Activated CD4-positive, alpha-beta T cell treated with anti-CD3 and anti-CD28 coated beads for 36 hours (primary cell): ENCODE data around the gene CRIP2. TPM values are rescaled to one million over a fixed set of nuclear protein-coding genes. Genes with fewer than 3 reads are reported as not detected.

ENCODE experiments used
- ATAC-seq: fragments of 200-7000 bp; cut with Tn5 transposase; one replicate; pipeline ENCODE4 v1.10.0; 2021; ENCODE audit warnings: mild to moderate bottlenecking, moderate library complexity
- CTCF ChIA-PET: fragments of 350-600 bp; sonication (Branson Sonifier 250); formaldehyde crosslinking; loops from one replicate; lab custom pipeline; 2021; ENCODE audit warnings: antibody characterized with exemption; lab: Charles Lee
- POLR2A ChIA-PET: fragments of 350-600 bp; sonication (Branson Sonifier 250); formaldehyde crosslinking; loops from one replicate; lab custom pipeline; 2021; ENCODE audit warnings: antibody characterized with exemption, inconsistent platforms; lab: Charles Lee
- DNase-seq: peaks from one replicate; pipeline ENCODE4 v3.0.0-alpha.2; 2020
- H3K27ac Mint-ChIP-seq: one replicate; pipeline ENCODE4 v1.8.0; 2021; ENCODE audit warnings: mixed read lengths
- H3K27me3 Mint-ChIP-seq: one replicate; pipeline ENCODE4 v1.8.0; 2021; ENCODE audit warnings: mixed read lengths
- H3K36me3 Mint-ChIP-seq: one replicate; pipeline ENCODE4 v1.8.0; 2021; ENCODE audit warnings: low read depth, mixed read lengths
- H3K4me1 Mint-ChIP-seq: one replicate; pipeline ENCODE4 v1.8.0; 2021; ENCODE audit warnings: mixed read lengths
- H3K4me3 Mint-ChIP-seq: one replicate; pipeline ENCODE4 v1.8.0; 2021; ENCODE audit warnings: mild to moderate bottlenecking, moderate library complexity, mixed read lengths
- H3K9me3 Mint-ChIP-seq: one replicate; pipeline ENCODE4 v1.8.0; 2021; ENCODE audit warnings: low read depth, mixed read lengths
- intact Hi-C, 2 experiments: fragments of 100-400 bp; cut with DNase I in 1 of 2; cut with micrococcal nuclease in 1 of 2; formaldehyde crosslinking; loops; one replicate each; pipeline versions ENCODE4 v1.14.2 to v1.15.1; 2022 to 2024; cut with DNase I, micrococcal nuclease
- total RNA-seq, 2 experiments: library from RNA; stranded (reverse); gene quantifications; one replicate each; pipeline ENCODE4 v1.2.3, GENCODE V29; 2021

CRIP2 gene, protein sequence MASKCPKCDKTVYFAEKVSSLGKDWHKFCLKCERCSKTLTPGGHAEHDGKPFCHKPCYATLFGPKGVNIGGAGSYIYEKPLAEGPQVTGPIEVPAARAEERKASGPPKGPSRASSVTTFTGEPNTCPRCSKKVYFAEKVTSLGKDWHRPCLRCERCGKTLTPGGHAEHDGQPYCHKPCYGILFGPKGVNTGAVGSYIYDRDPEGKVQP
- total RNA-seq = 1 to 10 TPM; 1.1 to 1.2 TPM

DNA sequence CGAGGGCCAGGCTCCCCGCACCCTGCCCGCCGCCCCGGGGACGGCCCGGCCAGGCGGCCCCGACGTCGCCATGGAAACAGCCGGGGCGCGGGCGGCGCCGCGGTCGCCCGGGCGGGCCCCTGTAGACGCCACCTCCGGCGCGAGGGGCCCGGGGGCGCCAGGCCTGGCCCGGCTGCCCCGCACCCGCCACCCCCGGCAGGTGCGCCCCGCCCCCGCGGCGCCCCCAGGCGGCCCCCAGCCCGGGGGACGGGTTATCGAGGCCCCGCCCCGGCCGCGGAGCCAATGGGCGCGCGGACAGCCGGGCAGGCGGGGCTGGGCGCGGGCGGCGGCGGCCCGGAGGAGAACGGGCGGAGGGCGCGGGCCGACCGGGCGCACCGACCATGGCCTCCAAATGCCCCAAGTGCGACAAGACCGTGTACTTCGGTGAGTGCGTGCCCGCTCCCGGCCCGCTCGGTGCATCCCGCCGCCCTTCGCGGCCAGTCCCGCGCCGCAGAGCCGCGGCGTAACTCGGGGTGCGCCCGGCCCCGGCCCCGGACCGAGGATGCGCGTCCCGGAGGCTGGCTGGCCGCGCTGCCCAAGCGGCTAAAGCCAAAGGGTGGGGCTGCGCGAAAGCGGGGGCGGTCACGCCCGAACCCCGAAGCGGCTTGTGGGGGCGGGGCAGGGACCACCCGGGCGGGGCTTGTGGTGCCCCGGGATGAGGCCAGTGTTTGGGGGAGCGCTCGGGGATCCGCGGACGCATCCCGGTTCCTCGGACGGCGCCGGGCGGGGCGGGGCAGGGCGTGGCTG, at the start of gene CRIP2:
TSS of gene CRIP2 (plus strand) at position 339 of the 786 bp plus-strand sequence. CDS start at position 381, 42 bp downstream.
- Mint-ChIP-seq H3K36me3 (no peaks in the 10 kb centered on the region), H3K27me3 (peaks cover under 1% of the 10 kb centered on the region), H3K27ac (no peak within 1 kb of the TSS), H3K4me3 (peak within 1 kb of the TSS; percentile 36), H3K4me1 (peaks cover 8% of the 10 kb centered on the region), H3K9me3 (no peaks in the 10 kb centered on the region)
- ChIA-PET POLR2A (no interaction called here), CTCF (no interaction called here)
- intact Hi-C loops = loop anchor here (1.0 to 5.0 kb wide), 4 partner anchors 17 to 76 kb away; partner anchors contain the start of genes TEDC1 (in 1 of the 2) and TEX22 (in 1 of the 2)
- peak; percentile 52 for DNase-seq
- peak; percentile 49 for ATAC-seq

- H3K4me1 Mint-ChIP-seq = peaks cover 27% of the 10 kb centered on the region
- CTCF ChIA-PET = interaction anchor here (1.3 kb wide), 1 partner anchor 177 kb away, joined by 3 read pairs; the partner anchor contains the start of gene BTBD6
- H3K9me3 Mint-ChIP-seq = no peaks in the 10 kb centered on the region
- no peak for ATAC-seq
- H3K27me3 Mint-ChIP-seq = no peaks in the 10 kb centered on the region
- H3K36me3 Mint-ChIP-seq = peaks cover 48% of the 10 kb centered on the region
- intact Hi-C loops = loop anchor here in 1 of 2 experiments (5.0 kb wide), 1 partner anchor 47 kb away; the partner anchor contains the start of gene CRIP2
- no peak for DNase-seq
- H3K27ac Mint-ChIP-seq = no peak overlapping the region
- POLR2A ChIA-PET = no interaction called here
- no peak overlapping the region for H3K4me3 Mint-ChIP-seq
These were observed 49.8 kb upstream of the CRIP2 start for GRCh38 chr14:105424861-105425260.

GRCh38 chr14:105425823-105426247, 48.8 kb upstream of the CRIP2 start:
- Mint-ChIP-seq H3K4me1 (peaks cover 27% of the 10 kb centered on the region), H3K36me3 (peaks cover 56% of the 10 kb centered on the region), H3K27ac (no peak overlapping the region), H3K9me3 (no peaks in the 10 kb centered on the region), H3K4me3 (no peak overlapping the region), H3K27me3 (no peaks in the 10 kb centered on the region)
- ChIA-PET POLR2A (no interaction called here), CTCF (no interaction called here)
- DNase-seq (no peak), ATAC-seq (no peak)
- intact Hi-C loops = no loop called here

GRCh38 chr14:105426416-105427130, 48.0 kb upstream of the CRIP2 start:
- POLR2A ChIA-PET = no interaction called here
- no peaks in the 10 kb centered on the region for H3K9me3 Mint-ChIP-seq
- H3K4me3 Mint-ChIP-seq = no peak overlapping the region
- ATAC-seq = no peak
- H3K27ac Mint-ChIP-seq = no peak overlapping the region
- peaks cover 59% of the 10 kb centered on the region for H3K36me3 Mint-ChIP-seq
- no peak for DNase-seq
- CTCF ChIA-PET = interaction anchor here (0.7 kb wide), 1 partner anchor 114 kb away, joined by 3 read pairs; no protein-coding TSS in a partner anchor
- intact Hi-C loops = no loop called here
- H3K4me1 Mint-ChIP-seq = peaks cover 23% of the 10 kb centered on the region
- H3K27me3 Mint-ChIP-seq = no peaks in the 10 kb centered on the region

GRCh38 chr14:105427412-105427811, 47.2 kb upstream of the CRIP2 start:
- Mint-ChIP-seq H3K9me3 (no peaks in the 10 kb centered on the region), H3K36me3 (peaks cover 50% of the 10 kb centered on the region), H3K4me1 (peaks cover 14% of the 10 kb centered on the region), H3K27me3 (no peaks in the 10 kb centered on the region), H3K4me3 (no peak overlapping the region), H3K27ac (no peak overlapping the region)
- DNase-seq = no peak
- POLR2A ChIA-PET = no interaction called here
- intact Hi-C loops = no loop called here
- no peak for ATAC-seq
- CTCF ChIA-PET = interaction anchor here (1.0 kb wide), 1 partner anchor 12 kb away, joined by 3 read pairs; no protein-coding TSS in a partner anchor

DNA sequence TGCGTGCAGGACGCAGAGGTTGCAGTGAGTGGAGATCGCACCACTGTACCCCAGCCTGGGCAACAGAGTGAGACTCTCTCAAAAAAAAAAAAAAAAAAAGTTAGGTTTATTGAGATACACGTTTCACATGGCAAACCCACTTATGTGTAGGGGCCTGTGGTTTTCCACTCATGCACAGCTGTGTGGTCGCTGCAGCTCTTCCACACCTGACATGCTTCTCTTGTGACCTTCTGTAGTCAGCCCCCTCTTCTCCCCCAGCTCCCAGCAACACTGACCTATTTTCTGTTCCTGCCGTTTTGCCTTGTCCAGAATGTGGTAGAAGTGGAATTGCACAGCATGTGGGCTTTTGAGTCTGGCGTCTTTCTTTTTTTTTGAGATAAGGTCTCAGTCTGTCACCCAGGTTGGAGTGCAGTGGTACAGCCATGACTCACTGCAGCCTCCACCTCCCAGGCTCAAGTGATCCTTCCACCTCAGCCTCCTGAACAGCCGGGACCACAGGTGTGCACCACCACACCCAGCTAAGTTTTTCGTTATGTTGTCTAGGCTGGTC, 46.6 kb upstream of the CRIP2 start:
- intact Hi-C loops = no loop called here
- ChIA-PET POLR2A (no interaction called here), CTCF (interaction anchor here (1.0 kb wide), 1 partner anchor 13 kb away, joined by 3 read pairs; no protein-coding TSS in a partner anchor)
- no peak overlapping the region for H3K4me3 Mint-ChIP-seq
- no peaks in the 10 kb centered on the region for H3K9me3 Mint-ChIP-seq
- H3K27ac Mint-ChIP-seq = no peak overlapping the region
- H3K4me1 Mint-ChIP-seq = peaks cover 9% of the 10 kb centered on the region
- peak; percentile 19 for ATAC-seq
- no peak for DNase-seq
- no peaks in the 10 kb centered on the region for H3K27me3 Mint-ChIP-seq
- H3K36me3 Mint-ChIP-seq = peaks cover 45% of the 10 kb centered on the region

- CTCF ChIA-PET = no interaction called here
- Mint-ChIP-seq H3K4me1 (peaks cover 12% of the 10 kb centered on the region), H3K4me3 (no peak overlapping the region), H3K27me3 (no peaks in the 10 kb centered on the region), H3K36me3 (peaks cover 45% of the 10 kb centered on the region), H3K9me3 (no peaks in the 10 kb centered on the region), H3K27ac (no peak overlapping the region)
- DNase-seq (no peak), ATAC-seq (no peak)
- intact Hi-C loops = no loop called here
- POLR2A ChIA-PET = no interaction called here
These were observed 44.6 kb upstream of the CRIP2 start for GRCh38 chr14:105430042-105430441.

GRCh38 chr14:105430565-105430964, 44.1 kb upstream of the CRIP2 start:
- H3K36me3 Mint-ChIP-seq = peaks cover 43% of the 10 kb centered on the region
- POLR2A ChIA-PET = no interaction called here
- CTCF ChIA-PET = interaction anchor here (1.1 to 1.3 kb wide), 2 partner anchors 26 to 59 kb away, joined by 3 read pairs; no protein-coding TSS in a partner anchor
- peaks cover 15% of the 10 kb centered on the region for H3K4me1 Mint-ChIP-seq
- intact Hi-C loops = no loop called here
- no peaks in the 10 kb centered on the region for H3K9me3 Mint-ChIP-seq
- H3K4me3 Mint-ChIP-seq = no peak overlapping the region
- no peak overlapping the region for H3K27ac Mint-ChIP-seq
- no peaks in the 10 kb centered on the region for H3K27me3 Mint-ChIP-seq
- DNase-seq (no peak), ATAC-seq (no peak)

DNA sequence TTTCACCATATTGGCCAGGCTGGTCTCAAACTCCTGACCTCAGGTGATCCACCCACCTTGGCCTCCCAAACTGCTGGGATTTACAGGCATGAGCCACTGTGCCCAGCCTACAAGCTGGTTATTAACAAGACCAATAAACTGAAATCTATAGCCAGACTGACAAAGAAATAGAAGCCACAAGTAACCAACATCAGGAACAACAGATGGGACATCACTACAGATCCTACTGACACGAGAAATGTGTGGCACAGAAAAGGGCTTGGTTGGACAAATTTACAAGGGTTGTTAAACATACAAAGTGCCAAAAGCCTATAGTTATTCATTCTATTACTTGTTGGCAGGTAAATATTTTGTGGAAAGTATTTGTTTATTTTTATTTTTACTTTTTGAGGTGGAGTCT, 43.4 kb upstream of the CRIP2 start:
- POLR2A ChIA-PET = no interaction called here
- H3K36me3 Mint-ChIP-seq = peaks cover 40% of the 10 kb centered on the region
- CTCF ChIA-PET = interaction anchor here (1.1 to 1.3 kb wide), 2 partner anchors 27 to 60 kb away, joined by 3 read pairs; no protein-coding TSS in a partner anchor
- peaks cover 19% of the 10 kb centered on the region for H3K4me1 Mint-ChIP-seq
- no peaks in the 10 kb centered on the region for H3K27me3 Mint-ChIP-seq
- H3K4me3 Mint-ChIP-seq = no peak overlapping the region
- H3K27ac Mint-ChIP-seq = no peak overlapping the region
- ATAC-seq (no peak), DNase-seq (no peak)
- intact Hi-C loops = no loop called here
- H3K9me3 Mint-ChIP-seq = no peaks in the 10 kb centered on the region

DNA sequence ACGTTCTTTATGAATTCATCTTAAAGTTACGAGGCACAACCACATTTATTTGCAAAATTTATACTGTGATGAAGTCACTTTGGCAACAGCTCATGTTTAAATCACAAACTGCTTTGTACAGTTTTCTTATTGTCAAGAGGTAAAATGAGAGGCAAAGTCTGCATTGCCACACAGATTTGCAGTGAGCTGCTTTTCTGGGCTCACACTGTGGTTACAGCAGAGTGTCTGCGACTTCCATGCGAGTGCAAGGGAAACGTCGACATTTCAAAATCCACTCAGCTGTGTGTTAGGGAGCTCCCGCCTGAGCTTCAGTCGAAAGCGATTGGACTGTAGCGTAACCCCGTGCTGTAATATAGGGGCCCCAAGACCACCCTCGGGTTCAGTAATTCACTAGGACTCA, 42.0 kb upstream of the CRIP2 start:
- CTCF ChIA-PET = interaction anchor here (0.6 to 2.4 kb wide), 2 partner anchors 61 to 140 kb away, joined by 3 to 11 read pairs; no protein-coding TSS in a partner anchor
- POLR2A ChIA-PET = interaction anchor here (0.8 kb wide), 1 partner anchor 226 kb away, joined by 3 read pairs; no protein-coding TSS in a partner anchor
- no peaks in the 10 kb centered on the region for H3K27me3 Mint-ChIP-seq
- no peak overlapping the region for H3K27ac Mint-ChIP-seq
- peaks cover 27% of the 10 kb centered on the region for H3K36me3 Mint-ChIP-seq
- no peaks in the 10 kb centered on the region for H3K9me3 Mint-ChIP-seq
- H3K4me1 Mint-ChIP-seq = peaks cover 11% of the 10 kb centered on the region
- intact Hi-C loops = no loop called here
- no peak for DNase-seq
- no peak for ATAC-seq
- H3K4me3 Mint-ChIP-seq = no peak overlapping the region

GRCh38 chr14:105433161-105433605, 41.4 kb upstream of the CRIP2 start:
- Mint-ChIP-seq H3K4me3 (no peak overlapping the region), H3K27me3 (no peaks in the 10 kb centered on the region), H3K27ac (no peak overlapping the region), H3K4me1 (peaks cover 11% of the 10 kb centered on the region), H3K9me3 (no peaks in the 10 kb centered on the region), H3K36me3 (peaks cover 27% of the 10 kb centered on the region)
- CTCF ChIA-PET = interaction anchor here (2.4 kb wide), 1 partner anchor 62 kb away, joined by 11 read pairs; no protein-coding TSS in a partner anchor
- ATAC-seq (no peak), DNase-seq (no peak)
- intact Hi-C loops = no loop called here
- POLR2A ChIA-PET = no interaction called here
